Ascending aorta (tissue), 2 donors: ENCODE data around the gene GMPS. TPM values are rescaled to one million over a fixed set of nuclear protein-coding genes. Genes with fewer than 3 reads are reported as not detected.
"Not testable (repeated sequence)": the region's sequence is repeated elsewhere in the genome, so short reads cannot be mapped to it uniquely, and the experiment has no call there.

Source experiments
- DNase-seq, 2 donors: peaks; one replicate each; pipeline ENCODE4 v3.0.0-alpha.2; 2019; ENCODE audit warnings: low spot score in 2 of 2
- H3K27ac ChIP-seq, 2 donors: fragments of 200-600 bp; sonication (generic); one replicate each; pipeline ENCODE4 v1.5.1; 2016 to 2017; ENCODE audit warnings: mild to moderate bottlenecking in 1 of 2
- H3K27me3 ChIP-seq: fragments of 200-600 bp; sonication (generic); one replicate; pipeline ENCODE4 v1.5.1; 2017
- H3K36me3 ChIP-seq, 2 donors: fragments of 200-600 bp; sonication (generic); one replicate each; pipeline ENCODE4 v1.5.1; 2016
- H3K4me1 ChIP-seq, 2 donors: fragments of 200-600 bp; sonication (generic); one replicate each; pipeline ENCODE4 v1.5.1; 2016 to 2017; ENCODE audit warnings: mild to moderate bottlenecking in 1 of 2
- H3K4me3 ChIP-seq, 2 donors: fragments of 200-600 bp; sonication (generic); one replicate each; pipeline ENCODE4 v1.5.1; 2016 to 2017; ENCODE audit warnings: mild to moderate bottlenecking in 1 of 2
- H3K9me3 ChIP-seq, 2 donors: fragments of 200-600 bp; sonication (generic); one replicate each; pipeline ENCODE4 v1.5.1; 2016
- intact Hi-C: fragments of 100-400 bp; cut with DNase I; formaldehyde crosslinking; loops from one replicate; pipeline ENCODE4 v1.15.1; 2023
- total RNA-seq: library from RNA; depleted of rRNA; stranded (reverse); fragments of >200 nt; gene quantifications from one replicate; pipeline ENCODE4 v1.1.0, GENCODE V29; 2016
- TF ChIP-seq, protein P1 (sequence below), 3 experiments: fragments of 200-600 bp in 2 of 3; fragments of 450-650 bp in 1 of 3; sonication (generic) in 2 of 3; IDR thresholded peaks; one replicate each; pipeline ENCODE4 v1.5.1; 2016 to 2019; ENCODE audit warnings: antibody characterized with exemption in 3 of 3, mild to moderate bottlenecking in 1 of 3, moderate library complexity in 1 of 3

Gene GMPS
- total RNA-seq, 1 donor from 2014 or later: 17.8 TPM

GRCh38 chr3:155880286-155880685, 9.8 kb downstream of the GMPS start:
- no peaks in the 10 kb centered on the region for H3K36me3 ChIP-seq
- H3K4me1 ChIP-seq: peaks cover 0 to 2% of the 10 kb centered on the region in 2 donors
- intact Hi-C loops: no loop called here
- H3K27me3 ChIP-seq: no peaks in the 10 kb centered on the region
- TF ChIP-seq, protein P1, sequence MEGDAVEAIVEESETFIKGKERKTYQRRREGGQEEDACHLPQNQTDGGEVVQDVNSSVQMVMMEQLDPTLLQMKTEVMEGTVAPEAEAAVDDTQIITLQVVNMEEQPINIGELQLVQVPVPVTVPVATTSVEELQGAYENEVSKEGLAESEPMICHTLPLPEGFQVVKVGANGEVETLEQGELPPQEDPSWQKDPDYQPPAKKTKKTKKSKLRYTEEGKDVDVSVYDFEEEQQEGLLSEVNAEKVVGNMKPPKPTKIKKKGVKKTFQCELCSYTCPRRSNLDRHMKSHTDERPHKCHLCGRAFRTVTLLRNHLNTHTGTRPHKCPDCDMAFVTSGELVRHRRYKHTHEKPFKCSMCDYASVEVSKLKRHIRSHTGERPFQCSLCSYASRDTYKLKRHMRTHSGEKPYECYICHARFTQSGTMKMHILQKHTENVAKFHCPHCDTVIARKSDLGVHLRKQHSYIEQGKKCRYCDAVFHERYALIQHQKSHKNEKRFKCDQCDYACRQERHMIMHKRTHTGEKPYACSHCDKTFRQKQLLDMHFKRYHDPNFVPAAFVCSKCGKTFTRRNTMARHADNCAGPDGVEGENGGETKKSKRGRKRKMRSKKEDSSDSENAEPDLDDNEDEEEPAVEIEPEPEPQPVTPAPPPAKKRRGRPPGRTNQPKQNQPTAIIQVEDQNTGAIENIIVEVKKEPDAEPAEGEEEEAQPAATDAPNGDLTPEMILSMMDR (IDR thresholded peaks at IDR 0.05): no peak
- H3K4me3 ChIP-seq: no peak overlapping the region
- H3K27ac ChIP-seq: no peak overlapping the region
- DNase-seq: no peak
- H3K9me3 ChIP-seq: no peaks in the 10 kb centered on the region

- intact Hi-C loops: no loop called here
Measured at GRCh38 chr3:155884292-155884691, 13.8 kb downstream of the GMPS start.

DNA sequence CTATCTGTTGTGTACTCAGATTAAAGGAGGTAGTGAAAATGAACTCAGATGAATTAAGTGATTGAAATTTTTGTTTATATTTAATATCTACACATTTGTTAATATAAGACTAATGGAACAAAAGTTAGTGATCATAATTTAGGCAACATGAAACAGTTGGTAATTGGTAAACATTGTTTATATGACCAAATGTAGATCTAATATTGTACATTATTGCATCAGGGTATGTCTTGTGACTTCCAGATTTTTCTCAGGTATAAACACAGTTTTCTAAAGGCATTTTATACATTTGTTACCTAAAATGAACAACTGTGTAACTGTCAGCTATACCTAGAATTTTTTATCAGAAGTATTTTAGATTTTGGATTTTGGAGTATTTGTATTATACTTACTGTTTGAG, 14.8 kb downstream of the GMPS start:
- TF ChIP-seq, protein P1 (IDR thresholded peaks at IDR 0.05): no peak
- peaks cover 0 to 9% of the 10 kb centered on the region in 2 donors for H3K4me1 ChIP-seq
- DNase-seq: no peak
- H3K4me3 ChIP-seq: no peak overlapping the region
- intact Hi-C loops: no loop called here
- H3K27ac ChIP-seq: no peak overlapping the region
- H3K27me3 ChIP-seq: no peaks in the 10 kb centered on the region
- H3K36me3 ChIP-seq: no peaks in the 10 kb centered on the region
- no peaks in the 10 kb centered on the region for H3K9me3 ChIP-seq

More at GRCh38 chr3:155884292-155884691, 13.8 kb downstream of the GMPS start:
- DNase-seq: no peak
- H3K4me1 ChIP-seq: peaks cover 0 to 2% of the 10 kb centered on the region in 2 donors
- no peak overlapping the region for H3K27ac ChIP-seq
- H3K9me3 ChIP-seq: no peaks in the 10 kb centered on the region
- H3K36me3 ChIP-seq: no peaks in the 10 kb centered on the region
- TF ChIP-seq, protein P1 (IDR thresholded peaks at IDR 0.05): no peak
- H3K27me3 ChIP-seq: no peaks in the 10 kb centered on the region
- H3K4me3 ChIP-seq: no peak overlapping the region

DNA sequence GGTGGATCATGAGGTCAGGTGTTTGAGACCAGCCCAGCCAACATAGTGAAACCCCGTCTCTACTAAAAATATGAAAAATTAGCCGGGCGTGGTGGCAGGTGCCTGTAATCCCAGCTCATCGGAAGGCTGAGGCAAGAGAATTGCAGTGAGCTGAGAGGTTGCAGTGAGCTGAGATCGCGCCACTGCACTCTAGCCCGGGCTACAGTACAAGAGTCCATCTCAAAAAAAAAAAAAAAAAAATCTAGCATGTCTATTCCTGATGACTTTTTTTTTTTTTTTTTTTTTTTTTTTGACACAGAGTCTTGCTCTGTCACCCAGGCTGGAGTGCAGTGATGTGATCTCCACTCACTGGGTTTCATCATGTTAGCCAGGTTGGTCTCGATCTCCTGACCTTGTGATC, 15.9 kb downstream of the GMPS start:
- H3K27ac ChIP-seq, H3K36me3 ChIP-seq, H3K4me3 ChIP-seq, H3K9me3 ChIP-seq, DNase-seq, intact Hi-C loops, H3K27me3 ChIP-seq: not testable (repeated sequence)
- peaks cover 0 to 15% of the 10 kb centered on the region in 2 donors for H3K4me1 ChIP-seq

DNA sequence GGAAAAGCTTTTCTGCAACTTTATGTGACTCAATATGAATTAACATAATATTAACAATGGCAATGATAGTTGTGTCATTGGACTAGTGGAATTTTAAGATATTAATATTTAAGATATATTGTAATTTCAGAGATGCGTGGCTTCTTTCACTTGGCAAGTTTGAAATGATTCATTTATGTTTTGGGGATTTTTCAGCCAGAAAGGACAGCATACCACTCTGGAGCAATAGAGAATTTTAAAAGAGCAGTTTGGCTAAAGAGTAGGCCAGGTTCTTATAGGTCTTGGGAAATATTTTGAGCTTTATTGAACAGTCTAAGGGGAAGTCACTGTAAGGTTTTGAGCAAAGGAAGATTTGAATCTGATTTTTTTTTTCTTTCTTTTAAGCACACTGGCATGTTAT, 16.5 kb downstream of the GMPS start:
- TF ChIP-seq, protein P1 (IDR thresholded peaks at IDR 0.05): no peak
- Histone ChIP-seq H3K27ac (no peak overlapping the region), H3K9me3 (no peaks in the 10 kb centered on the region), H3K4me3 (no peak overlapping the region), H3K4me1 (peaks cover 0 to 15% of the 10 kb centered on the region in 2 donors), H3K27me3 (no peaks in the 10 kb centered on the region), H3K36me3 (no peaks in the 10 kb centered on the region)
- DNase-seq: no peak
- intact Hi-C loops: no loop called here

GRCh38 chr3:155889212-155889611, 18.8 kb downstream of the GMPS start:
- Histone ChIP-seq H3K4me3 (no peak overlapping the region), H3K36me3 (peaks cover 0 to 7% of the 10 kb centered on the region in 2 donors), H3K27ac (no peak overlapping the region), H3K4me1 (peaks cover 0 to 15% of the 10 kb centered on the region in 2 donors), H3K9me3 (no peaks in the 10 kb centered on the region), H3K27me3 (no peaks in the 10 kb centered on the region)
- intact Hi-C loops: no loop called here
- TF ChIP-seq, protein P1 (IDR thresholded peaks at IDR 0.05): no peak
- no peak for DNase-seq
